Measurements from ENCODE around the gene SLC25A13. TPM values are rescaled to one million over a fixed set of nuclear protein-coding genes. Genes with fewer than 3 reads are reported as not detected.

SLC25A13 gene
- total and polyA plus RNA-seq, 9 of the 15 experiments (the other 6 are each of a cell fraction or from before 2014, with no cell fraction given) = 21.4 to 80.2 (median 58.7) TPM

DNA sequence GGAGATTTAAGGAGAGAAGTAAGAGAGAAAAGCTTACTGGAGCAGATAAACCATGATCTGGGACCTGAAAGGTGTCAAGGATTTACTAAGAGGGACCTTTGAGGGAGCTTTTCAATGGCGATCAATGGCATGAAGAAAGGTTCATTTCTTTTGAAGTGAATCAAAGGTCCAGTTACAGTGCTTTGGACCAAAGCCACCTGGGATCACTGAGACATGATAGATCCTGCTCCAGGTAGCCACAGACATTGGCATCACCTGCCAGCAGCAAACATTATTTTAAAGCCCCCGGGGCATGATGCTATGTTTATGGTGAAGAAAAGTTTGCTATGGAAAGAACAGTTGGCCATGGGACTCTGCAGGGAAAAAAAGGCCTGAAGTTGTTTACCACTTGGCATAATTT lies 109.4 kb downstream of the SLC25A13 start:
- in situ Hi-C loops (cut with MboI) (no loop called here), intact Hi-C loops (cut with micrococcal nuclease) (no loop called here)
- BruUV-seq (replicated peaks) = no TSS peak
- ChIA-PET POLR2A (no interaction called here), CTCF (ENCODE audit: low intra/inter-chr PET ratio) (no interaction called here)
- H3K9ac ChIP-seq (ENCODE audit: insufficient read depth in 1 of 2, low read depth in 2 of 2, low read length in 2 of 2) = no peak overlapping the region
- FAIRE-seq (no peak), ATAC-seq (no peak), DNase-seq (ENCODE audit: extremely low read depth in 1 of 4, low spot score in 3 of 4) (no peak)
- no peak overlapping the region for H3K4me2 ChIP-seq (ENCODE audit: insufficient read depth, low read length)
- H3K36me3 ChIP-seq (ENCODE audit: control insufficient read depth, insufficient read depth, low read length) = peaks cover 8% of the 10 kb centered on the region; the same call in 2 of the 3 replicates
- H3K79me2 ChIP-seq (ENCODE audit: control insufficient read depth, insufficient read depth, low read length) = peaks cover 22% of the 10 kb centered on the region; the same call in 2 of the 3 replicates
- H4K20me1 ChIP-seq (replicated peaks; ENCODE audit: control insufficient read depth, insufficient read depth, low read length) = no peaks in the 10 kb centered on the region
- peaks cover 0 to 4% of the 10 kb centered on the region in 2 experiments; a peak in 2 of 5 replicates for H3K4me1 ChIP-seq (replicated peaks in 1 of 2; ENCODE audit: control insufficient read depth in 2 of 2, insufficient read depth in 2 of 2, low read length in 2 of 2)
- no peak overlapping the region for H2AFZ ChIP-seq (ENCODE audit: low read depth, low read length)
- no peaks in the 10 kb centered on the region for H3K27me3 ChIP-seq (ENCODE audit: control insufficient read depth in 2 of 2, insufficient read depth in 2 of 2, low read length in 2 of 2)
- H3K9me3 ChIP-seq (replicated peaks; ENCODE audit: control insufficient read depth, insufficient read depth, low read depth, low read length) = no peaks in the 10 kb centered on the region
- no peak overlapping the region for H3K27ac ChIP-seq (ENCODE audit: extremely low read depth, low read depth, low read length)
- H3K9me1 ChIP-seq (ENCODE audit: control insufficient read depth, insufficient read depth, low read length) = no peaks in the 10 kb centered on the region
- TF ChIP-seq U2AF1 (optimal IDR thresholded peaks at IDR 0.05; ENCODE audit: low read depth, low read length) = no peak
- no peak for TF ChIP-seq ATF1 (CRISPR knock-in tag; IDR thresholded peaks at IDR 0.05)
- no peak for TF ChIP-seq ATF1 (tag; IDR thresholded peaks at IDR 0.05)
- no peak for TF ChIP-seq COPS2 (conservative IDR thresholded peaks at IDR 0.05)
- TF ChIP-seq ZNF76 (CRISPR knock-in tag; IDR thresholded peaks at IDR 0.05; ENCODE audit: borderline replicate concordance) = no peak
- TF ChIP-seq, protein P1, sequence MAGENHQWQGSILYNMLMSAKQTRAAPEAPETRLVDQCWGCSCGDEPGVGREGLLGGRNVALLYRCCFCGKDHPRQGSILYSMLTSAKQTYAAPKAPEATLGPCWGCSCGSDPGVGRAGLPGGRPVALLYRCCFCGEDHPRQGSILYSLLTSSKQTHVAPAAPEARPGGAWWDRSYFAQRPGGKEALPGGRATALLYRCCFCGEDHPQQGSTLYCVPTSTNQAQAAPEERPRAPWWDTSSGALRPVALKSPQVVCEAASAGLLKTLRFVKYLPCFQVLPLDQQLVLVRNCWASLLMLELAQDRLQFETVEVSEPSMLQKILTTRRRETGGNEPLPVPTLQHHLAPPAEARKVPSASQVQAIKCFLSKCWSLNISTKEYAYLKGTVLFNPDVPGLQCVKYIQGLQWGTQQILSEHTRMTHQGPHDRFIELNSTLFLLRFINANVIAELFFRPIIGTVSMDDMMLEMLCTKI (IDR thresholded peaks at IDR 0.05; ENCODE audit: partially characterized antibody) = no peak
- no peak for TF ChIP-seq HIVEP1 (CRISPR knock-in tag; IDR thresholded peaks at IDR 0.05)
- TF ChIP-seq SAP30 (IDR thresholded peaks at IDR 0.05; ENCODE audit: borderline replicate concordance, insufficient read depth, low read depth, low read length, poor library complexity, severe bottlenecking) = no peak
- TF ChIP-seq SMARCE1 (IDR thresholded peaks at IDR 0.05) = no peak
- TF ChIP-seq, protein P2, sequence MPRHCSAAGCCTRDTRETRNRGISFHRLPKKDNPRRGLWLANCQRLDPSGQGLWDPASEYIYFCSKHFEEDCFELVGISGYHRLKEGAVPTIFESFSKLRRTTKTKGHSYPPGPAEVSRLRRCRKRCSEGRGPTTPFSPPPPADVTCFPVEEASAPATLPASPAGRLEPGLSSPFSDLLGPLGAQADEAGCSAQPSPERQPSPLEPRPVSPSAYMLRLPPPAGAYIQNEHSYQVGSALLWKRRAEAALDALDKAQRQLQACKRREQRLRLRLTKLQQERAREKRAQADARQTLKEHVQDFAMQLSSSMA (CRISPR knock-in tag; IDR thresholded peaks at IDR 0.05) = no peak
- TF ChIP-seq U2AF2 (optimal IDR thresholded peaks at IDR 0.05; ENCODE audit: low read depth, low read length) = no peak
- no peak for TF ChIP-seq HNRNPK (IDR thresholded peaks at IDR 0.05; ENCODE audit: low read depth, low read length, poor library complexity, severe bottlenecking)
- TF ChIP-seq EP400 (IDR thresholded peaks at IDR 0.05) = no peak
- TF ChIP-seq POLR2G (IDR thresholded peaks at IDR 0.05; ENCODE audit: low read depth, low read length) = no peak
- TF ChIP-seq USF1 (CRISPR knock-in tag; IDR thresholded peaks at IDR 0.05) = no peak
- H3K4me3 ChIP-seq = no peak overlapping the region
- WGBS (ENCODE audit: insufficient coverage, low coverage, missing lambda C conversion rate) = 86% methylated on average over 2 of the region's 2 CpGs

Data from K562 (cell line).